Mesendoderm (in vitro differentiated cells): ENCODE measurements around the gene MDN1.

Experiments used
- DNase-seq: peaks from one replicate; pipeline ENCODE4 v3.0.0; 2013
- H2AK5ac ChIP-seq: 2 replicates; pipeline ENCODE4 v1.6.1; 2013; ENCODE audit warnings: low read length, inconsistent platforms
- H2BK120ac ChIP-seq: 2 replicates; pipeline ENCODE4 v1.6.1; 2013; ENCODE audit warnings: low read depth, mild to moderate bottlenecking, low read length, moderate library complexity, mixed read lengths
- H2BK15ac ChIP-seq: replicated peaks from 2 replicates; pipeline ENCODE4 v1.6.1; 2013; ENCODE audit warnings: low read depth, mild to moderate bottlenecking, moderate library complexity
- H2BK5ac ChIP-seq: 2 replicates; pipeline ENCODE4 v1.6.1; 2013; ENCODE audit warnings: low read length, inconsistent platforms
- H3K18ac ChIP-seq: 2 replicates; pipeline ENCODE4 v1.6.1; 2013; ENCODE audit warnings: mild to moderate bottlenecking, low read length, mixed read lengths
- H3K23ac ChIP-seq: one replicate; pipeline ENCODE4 v1.6.1; 2013; ENCODE audit warnings: low read length
- H3K27ac ChIP-seq: 2 replicates; pipeline ENCODE4 v1.5.1; 2013; ENCODE audit warnings: low read depth, mild to moderate bottlenecking, inconsistent platforms, low read length, moderate library complexity
- H3K27me3 ChIP-seq: 2 replicates; pipeline ENCODE4 v1.6.1; 2013; ENCODE audit warnings: low read length, control low read depth, mild to moderate bottlenecking, inconsistent platforms; ENCODE audit not compliant: insufficient read depth, poor library complexity
- H3K36me3 ChIP-seq: 2 replicates; pipeline ENCODE4 v1.6.1; 2013; ENCODE audit warnings: low read length, inconsistent platforms; ENCODE audit not compliant: control insufficient read depth, insufficient read depth
- H3K4ac ChIP-seq: one replicate; pipeline ENCODE4 v1.6.1; 2013; ENCODE audit warnings: low read depth, mild to moderate bottlenecking, low read length, moderate library complexity
- H3K4me1 ChIP-seq: 2 replicates; pipeline ENCODE4 v1.6.1; 2013; ENCODE audit warnings: low read depth, low read length, inconsistent platforms; ENCODE audit not compliant: control insufficient read depth
- H3K4me2 ChIP-seq: 2 replicates; pipeline ENCODE4 v1.6.1; 2013; ENCODE audit warnings: low read length
- H3K4me3 ChIP-seq: 2 replicates; pipeline ENCODE4 v1.5.1; 2013; ENCODE audit warnings: mild to moderate bottlenecking, low read length
- H3K56ac ChIP-seq: one replicate; pipeline ENCODE4 v1.6.1; 2013; ENCODE audit warnings: low read length
- H3K79me1 ChIP-seq: 2 replicates; pipeline ENCODE4 v1.6.1; 2013; ENCODE audit warnings: low read length, inconsistent platforms
- H3K79me2 ChIP-seq: 2 replicates; pipeline ENCODE4 v1.6.1; 2013; ENCODE audit warnings: mild to moderate bottlenecking, low read length; ENCODE audit not compliant: control insufficient read depth, insufficient read depth
- H3K9ac ChIP-seq: 2 replicates; pipeline ENCODE4 v1.6.1; 2013; ENCODE audit warnings: low read length, inconsistent platforms
- H4K5ac ChIP-seq: one replicate; pipeline ENCODE4 v1.6.1; 2013; ENCODE audit warnings: low read length
- H4K8ac ChIP-seq: one replicate; pipeline ENCODE4 v1.6.1; 2013; ENCODE audit warnings: low read depth, mild to moderate bottlenecking, control low read depth, low read length, moderate library complexity
- WGBS: extraction: QIAGEN DNeasy Blood & Tissue Kit; methylation state at CpG from one replicate; pipeline ENCODE4 v1.1.7; 2013; ENCODE audit warnings: low lambda C conversion rate, missing lambda C conversion rate; ENCODE audit not compliant: insufficient coverage; ENCODE audit errors: extremely low coverage; 5-methylcytosine and 5-hydroxymethylcytosine counted together

The MDN1 gene

DNA sequence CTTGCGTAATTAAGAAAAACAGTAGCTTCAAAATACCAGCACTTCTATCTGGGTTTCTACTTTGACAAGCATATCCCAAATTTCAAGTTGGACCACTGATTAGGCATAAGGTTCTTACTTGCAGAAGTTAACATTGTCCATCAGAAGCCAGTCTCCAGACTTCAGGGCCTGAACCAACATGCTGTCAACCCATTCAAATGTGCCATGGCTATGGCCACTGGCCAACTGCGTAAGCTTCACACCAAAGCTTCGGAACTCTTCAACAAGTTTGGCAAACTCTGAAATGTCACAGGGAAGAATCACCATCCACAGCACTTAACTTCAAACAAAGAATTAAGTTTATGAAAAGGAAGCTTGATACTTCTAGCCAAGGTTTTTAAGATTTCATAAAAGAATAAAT, 103.1 kb downstream of the MDN1 start:
- Histone ChIP-seq H3K4ac (no peak overlapping the region), H2BK120ac (no peak overlapping the region), H2BK15ac (no peak overlapping the region), H2BK5ac (no peak overlapping the region), H3K36me3 (peaks cover 28% of the 10 kb centered on the region), H3K4me2 (no peak overlapping the region), H3K27me3 (no peaks in the 10 kb centered on the region), H3K79me1 (peaks cover 3% of the 10 kb centered on the region), H4K5ac (no peak overlapping the region), H2AK5ac (no peak overlapping the region), H3K4me3 (no peak overlapping the region), H4K8ac (no peak overlapping the region), H3K4me1 (no peaks in the 10 kb centered on the region), H3K27ac (no peak overlapping the region), H3K79me2 (no peaks in the 10 kb centered on the region), H3K23ac (no peak overlapping the region), H3K18ac (no peak overlapping the region), H3K9ac (no peak overlapping the region), H3K56ac (no peak overlapping the region)
- WGBS: no CpG with 5 or more reads among the region's 3 CpGs
- DNase-seq: no peak

DNA sequence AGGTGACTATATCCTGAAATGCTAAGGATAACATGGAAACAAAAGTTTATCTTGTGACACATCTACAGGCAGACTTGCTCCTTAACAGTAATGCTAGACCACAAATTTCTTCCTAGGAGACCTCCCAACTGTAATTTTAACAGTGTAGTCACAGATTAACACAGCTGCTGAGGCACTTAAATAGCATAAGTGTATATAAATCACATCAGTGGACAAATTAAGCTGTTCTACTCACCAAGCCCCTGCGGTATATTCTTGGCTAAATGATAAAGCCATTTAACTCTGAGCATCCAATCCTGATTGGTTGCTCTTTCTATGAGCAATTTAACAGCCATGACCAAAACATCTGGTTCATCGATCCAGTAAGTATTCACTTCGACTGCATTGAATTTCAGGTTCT, 107.8 kb downstream of the MDN1 start:
- H3K36me3 ChIP-seq: peaks cover 28% of the 10 kb centered on the region
- no CpG with 5 or more reads among the region's 3 CpGs for WGBS
- no peak overlapping the region for H3K23ac ChIP-seq
- no peak overlapping the region for H2BK5ac ChIP-seq
- H3K4ac ChIP-seq: no peak overlapping the region
- H2BK15ac ChIP-seq: no peak overlapping the region
- peaks cover 3% of the 10 kb centered on the region for H3K79me1 ChIP-seq
- no peak overlapping the region for H3K4me3 ChIP-seq
- no peak overlapping the region for H3K27ac ChIP-seq
- H3K56ac ChIP-seq: no peak overlapping the region
- H2BK120ac ChIP-seq: no peak overlapping the region
- H3K4me1 ChIP-seq: no peaks in the 10 kb centered on the region
- DNase-seq: no peak
- no peak overlapping the region for H2AK5ac ChIP-seq
- no peaks in the 10 kb centered on the region for H3K79me2 ChIP-seq
- no peak overlapping the region for H4K8ac ChIP-seq
- no peak overlapping the region for H3K18ac ChIP-seq
- no peak overlapping the region for H3K9ac ChIP-seq
- no peak overlapping the region for H4K5ac ChIP-seq
- H3K4me2 ChIP-seq: no peak overlapping the region
- H3K27me3 ChIP-seq: no peaks in the 10 kb centered on the region

- H4K5ac ChIP-seq: no peak overlapping the region
- no peak overlapping the region for H3K27ac ChIP-seq
- H3K79me2 ChIP-seq: no peaks in the 10 kb centered on the region
- H2BK5ac ChIP-seq: no peak overlapping the region
- no peak overlapping the region for H3K9ac ChIP-seq
- no peaks in the 10 kb centered on the region for H3K4me1 ChIP-seq
- no peak overlapping the region for H3K4me3 ChIP-seq
- no peak overlapping the region for H3K4ac ChIP-seq
- no peaks in the 10 kb centered on the region for H3K79me1 ChIP-seq
- H3K36me3 ChIP-seq: peaks cover 14% of the 10 kb centered on the region
- no peak overlapping the region for H3K4me2 ChIP-seq
- no peak overlapping the region for H2BK15ac ChIP-seq
- no peak overlapping the region for H3K18ac ChIP-seq
- WGBS: no CpG with 5 or more reads among the region's 4 CpGs
- H2BK120ac ChIP-seq: no peak overlapping the region
- H3K56ac ChIP-seq: no peak overlapping the region
- no peaks in the 10 kb centered on the region for H3K27me3 ChIP-seq
- no peak overlapping the region for H4K8ac ChIP-seq
- no peak for DNase-seq
- H2AK5ac ChIP-seq: no peak overlapping the region
- H3K23ac ChIP-seq: no peak overlapping the region
Observed at GRCh38 chr6:89708316-89708715, 111.3 kb downstream of the MDN1 start.

- no peak overlapping the region for H3K9ac ChIP-seq
- WGBS: no CpG with 5 or more reads among the region's 1 CpG
- no peak overlapping the region for H3K18ac ChIP-seq
- DNase-seq: no peak
- H3K36me3 ChIP-seq: peaks cover 11% of the 10 kb centered on the region
- no peaks in the 10 kb centered on the region for H3K79me1 ChIP-seq
- H3K27me3 ChIP-seq: no peaks in the 10 kb centered on the region
- H3K56ac ChIP-seq: no peak overlapping the region
- no peaks in the 10 kb centered on the region for H3K79me2 ChIP-seq
- no peak overlapping the region for H4K5ac ChIP-seq
- H2AK5ac ChIP-seq: no peak overlapping the region
- no peak overlapping the region for H3K4me3 ChIP-seq
- no peak overlapping the region for H3K4me2 ChIP-seq
- H3K27ac ChIP-seq: no peak overlapping the region
- no peak overlapping the region for H3K4ac ChIP-seq
- H3K4me1 ChIP-seq: no peaks in the 10 kb centered on the region
- H4K8ac ChIP-seq: no peak overlapping the region
- H2BK15ac ChIP-seq: no peak overlapping the region
- H2BK120ac ChIP-seq: no peak overlapping the region
- H3K23ac ChIP-seq: no peak overlapping the region
- no peak overlapping the region for H2BK5ac ChIP-seq
Observed at GRCh38 chr6:89707766-89708165, 111.8 kb downstream of the MDN1 start.

- Histone ChIP-seq H2BK5ac (no peak overlapping the region), H2BK120ac (no peak overlapping the region), H3K27ac (no peak overlapping the region), H3K18ac (no peak overlapping the region), H2BK15ac (no peak overlapping the region), H3K4me2 (no peak overlapping the region), H4K5ac (no peak overlapping the region), H3K4me1 (no peaks in the 10 kb centered on the region), H3K9ac (no peak overlapping the region), H3K79me2 (no peaks in the 10 kb centered on the region), H3K79me1 (no peaks in the 10 kb centered on the region), H3K27me3 (no peaks in the 10 kb centered on the region), H2AK5ac (no peak overlapping the region), H3K23ac (no peak overlapping the region), H3K56ac (no peak overlapping the region), H3K36me3 (peaks cover 9% of the 10 kb centered on the region), H3K4ac (no peak overlapping the region), H4K8ac (no peak overlapping the region), H3K4me3 (no peak overlapping the region)
- DNase-seq: no peak
Observed at GRCh38 chr6:89706121-89706520, 113.5 kb downstream of the MDN1 start.

DNA sequence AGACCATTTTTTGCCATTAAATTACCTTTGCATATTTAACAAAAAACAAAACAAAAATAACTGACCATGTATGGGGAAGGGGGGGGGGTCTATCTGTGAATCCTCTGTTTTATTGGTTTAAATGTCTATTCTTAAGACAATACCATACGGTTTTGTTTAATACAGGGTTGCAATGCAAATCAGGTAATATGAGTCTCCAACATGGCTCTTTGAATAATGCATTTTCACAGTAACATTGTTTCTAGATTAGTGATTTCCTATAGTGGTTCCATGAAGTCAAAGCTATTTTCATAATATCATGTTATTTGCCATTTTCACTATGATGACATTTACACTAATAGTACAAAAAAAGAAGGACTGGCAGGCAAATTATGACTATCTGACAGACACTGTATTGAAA, 116.3 kb downstream of the MDN1 start:
- Histone ChIP-seq H3K36me3 (peaks cover 8% of the 10 kb centered on the region), H2BK5ac (no peak overlapping the region), H3K9ac (no peak overlapping the region), H2BK15ac (no peak overlapping the region), H3K79me1 (no peaks in the 10 kb centered on the region), H2BK120ac (no peak overlapping the region), H3K4ac (no peak overlapping the region), H3K4me2 (no peak overlapping the region), H4K5ac (no peak overlapping the region), H3K56ac (no peak overlapping the region), H3K18ac (no peak overlapping the region), H3K79me2 (no peaks in the 10 kb centered on the region), H3K23ac (no peak overlapping the region), H3K4me1 (no peaks in the 10 kb centered on the region), H3K27ac (no peak overlapping the region), H4K8ac (no peak overlapping the region), H3K4me3 (no peak overlapping the region), H2AK5ac (no peak overlapping the region), H3K27me3 (no peaks in the 10 kb centered on the region)
- no peak for DNase-seq
- no CpG with 5 or more reads among the region's 1 CpG for WGBS
